ENCODE results near the gene DEFB129.

Gene DEFB129

DNA sequence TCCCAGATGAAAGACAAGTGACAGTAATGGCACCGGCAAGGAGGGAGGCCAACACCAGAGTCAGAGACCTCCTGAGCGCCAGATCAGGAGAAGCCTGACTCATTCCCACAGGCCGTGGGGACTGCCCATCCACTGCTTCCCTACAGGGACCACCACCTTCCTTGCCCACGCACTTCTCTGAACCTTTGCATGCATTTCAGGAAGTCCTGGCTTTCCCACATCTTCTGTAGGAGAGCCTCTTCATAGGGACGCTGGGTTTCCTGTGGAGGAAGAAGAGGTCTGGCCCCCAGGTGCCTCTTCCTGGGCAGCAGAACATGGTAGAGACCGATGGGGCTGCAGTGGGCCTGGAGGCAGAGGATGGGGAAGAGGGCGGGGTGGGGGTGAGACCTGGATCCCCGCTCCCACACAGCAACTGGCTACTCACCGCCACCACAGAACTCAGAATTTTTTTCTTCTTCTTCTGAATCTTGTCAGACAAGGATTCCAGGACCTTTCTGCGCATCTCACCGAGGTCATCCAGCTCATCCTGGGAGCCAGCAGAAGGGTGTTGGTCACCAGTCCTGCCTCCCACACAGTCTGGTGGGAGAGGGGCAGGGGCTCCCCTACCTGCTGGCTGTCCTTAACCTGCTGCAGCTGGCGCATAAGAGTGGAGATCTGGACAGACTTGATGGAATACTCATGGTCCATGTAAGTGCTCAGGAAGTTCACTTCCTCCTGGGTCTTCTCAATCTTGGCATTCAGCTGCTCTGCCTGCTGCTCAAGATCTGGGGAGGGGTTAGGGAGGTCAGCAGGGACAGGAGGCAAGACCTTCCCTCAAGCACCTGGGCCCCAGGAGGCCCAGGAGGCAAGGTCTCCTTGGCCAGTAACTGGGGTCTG lies 49.8 kb downstream of the DEFB129 start:
- TF ChIP-seq POLR2A (IDR thresholded peaks at IDR 0.05; ENCODE audit: extremely low read depth, insufficient read length), result no peak
- no peak for TF ChIP-seq MYC (IDR thresholded peaks at IDR 0.05; ENCODE audit: low read depth, low read length)
- TF ChIP-seq, protein P1, sequence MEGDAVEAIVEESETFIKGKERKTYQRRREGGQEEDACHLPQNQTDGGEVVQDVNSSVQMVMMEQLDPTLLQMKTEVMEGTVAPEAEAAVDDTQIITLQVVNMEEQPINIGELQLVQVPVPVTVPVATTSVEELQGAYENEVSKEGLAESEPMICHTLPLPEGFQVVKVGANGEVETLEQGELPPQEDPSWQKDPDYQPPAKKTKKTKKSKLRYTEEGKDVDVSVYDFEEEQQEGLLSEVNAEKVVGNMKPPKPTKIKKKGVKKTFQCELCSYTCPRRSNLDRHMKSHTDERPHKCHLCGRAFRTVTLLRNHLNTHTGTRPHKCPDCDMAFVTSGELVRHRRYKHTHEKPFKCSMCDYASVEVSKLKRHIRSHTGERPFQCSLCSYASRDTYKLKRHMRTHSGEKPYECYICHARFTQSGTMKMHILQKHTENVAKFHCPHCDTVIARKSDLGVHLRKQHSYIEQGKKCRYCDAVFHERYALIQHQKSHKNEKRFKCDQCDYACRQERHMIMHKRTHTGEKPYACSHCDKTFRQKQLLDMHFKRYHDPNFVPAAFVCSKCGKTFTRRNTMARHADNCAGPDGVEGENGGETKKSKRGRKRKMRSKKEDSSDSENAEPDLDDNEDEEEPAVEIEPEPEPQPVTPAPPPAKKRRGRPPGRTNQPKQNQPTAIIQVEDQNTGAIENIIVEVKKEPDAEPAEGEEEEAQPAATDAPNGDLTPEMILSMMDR (IDR thresholded peaks at IDR 0.05; ENCODE audit: low read depth, low read length), result no peak
- TF ChIP-seq, protein P2, sequence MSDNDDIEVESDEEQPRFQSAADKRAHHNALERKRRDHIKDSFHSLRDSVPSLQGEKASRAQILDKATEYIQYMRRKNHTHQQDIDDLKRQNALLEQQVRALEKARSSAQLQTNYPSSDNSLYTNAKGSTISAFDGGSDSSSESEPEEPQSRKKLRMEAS (IDR thresholded peaks at IDR 0.05; ENCODE audit: low read depth, low read length), result no peak
- no peak overlapping the region for H3K4me3 ChIP-seq (ENCODE audit: low read depth, low read length)
- DNase-seq (ENCODE audit: low read depth), result no peak

GRCh38 chr20:277496-277781 lies 50.4 kb downstream of the DEFB129 start:
- no peak for DNase-seq (ENCODE audit: low read depth)

DNA sequence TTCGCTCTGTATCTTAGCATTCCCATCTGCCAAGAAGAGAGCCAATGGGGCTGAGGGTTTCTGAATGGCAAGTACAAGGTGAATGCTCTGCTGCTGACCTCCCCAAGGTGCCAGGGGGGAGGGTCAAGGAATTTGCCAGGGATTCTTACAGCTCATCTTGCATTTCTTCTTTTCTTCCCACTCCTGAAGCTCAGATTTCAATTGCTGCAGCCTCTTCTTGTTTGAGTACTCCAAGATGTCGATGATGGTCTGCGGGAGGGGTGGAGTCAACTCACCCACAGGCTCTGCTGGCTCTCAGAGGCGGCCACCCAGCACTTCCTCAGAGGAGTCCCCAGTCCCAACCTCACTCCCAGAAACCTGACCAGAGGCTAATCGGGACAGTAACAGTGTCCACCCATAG lies 51.1 kb downstream of the DEFB129 start:
- TF ChIP-seq, protein P1 (IDR thresholded peaks at IDR 0.05; ENCODE audit: low read depth, low read length), result no peak
- TF ChIP-seq MYC (IDR thresholded peaks at IDR 0.05; ENCODE audit: low read depth, low read length), result no peak
- no peak for TF ChIP-seq POLR2A (IDR thresholded peaks at IDR 0.05; ENCODE audit: extremely low read depth, insufficient read length)
- TF ChIP-seq, protein P2 (IDR thresholded peaks at IDR 0.05; ENCODE audit: low read depth, low read length), result no peak
- no peak for DNase-seq (ENCODE audit: low read depth)
- no peak overlapping the region for H3K4me3 ChIP-seq (ENCODE audit: low read depth, low read length)

More at GRCh38 chr20:277496-277781, 50.4 kb downstream of the DEFB129 start:
- no peak overlapping the region for H3K4me3 ChIP-seq (ENCODE audit: low read depth, low read length)
- TF ChIP-seq POLR2A (IDR thresholded peaks at IDR 0.05; ENCODE audit: extremely low read depth, insufficient read length) (no peak), MYC (IDR thresholded peaks at IDR 0.05; ENCODE audit: low read depth, low read length) (no peak)
- TF ChIP-seq, protein P1 (IDR thresholded peaks at IDR 0.05; ENCODE audit: low read depth, low read length), result no peak
- TF ChIP-seq, protein P2 (IDR thresholded peaks at IDR 0.05; ENCODE audit: low read depth, low read length), result no peak

GRCh38 chr20:278607-279571 lies 51.8 kb downstream of the DEFB129 start:
- H3K4me3 ChIP-seq (ENCODE audit: low read depth, low read length), result no peak overlapping the region
- TF ChIP-seq, protein P1 (IDR thresholded peaks at IDR 0.05; ENCODE audit: low read depth, low read length), result no peak
- TF ChIP-seq, protein P2 (IDR thresholded peaks at IDR 0.05; ENCODE audit: low read depth, low read length), result no peak
- TF ChIP-seq POLR2A (IDR thresholded peaks at IDR 0.05; ENCODE audit: extremely low read depth, insufficient read length) (no peak), MYC (IDR thresholded peaks at IDR 0.05; ENCODE audit: low read depth, low read length) (no peak)
- no peak for DNase-seq (ENCODE audit: low read depth)
